ENCODE results near the gene HES1. TPM values are rescaled to one million over a fixed set of nuclear protein-coding genes. Genes with fewer than 3 reads are reported as not detected.

Gene HES1
- total RNA-seq, 1 donor from 2014 or later, result 46.6 TPM

GRCh38 chr3:194180570-194180969, 44.6 kb downstream of the HES1 start:
- no peaks in the 10 kb centered on the region for H3K36me3 ChIP-seq (ENCODE audit: control insufficient read depth, insufficient read depth, low read length)
- TF ChIP-seq, protein P1, sequence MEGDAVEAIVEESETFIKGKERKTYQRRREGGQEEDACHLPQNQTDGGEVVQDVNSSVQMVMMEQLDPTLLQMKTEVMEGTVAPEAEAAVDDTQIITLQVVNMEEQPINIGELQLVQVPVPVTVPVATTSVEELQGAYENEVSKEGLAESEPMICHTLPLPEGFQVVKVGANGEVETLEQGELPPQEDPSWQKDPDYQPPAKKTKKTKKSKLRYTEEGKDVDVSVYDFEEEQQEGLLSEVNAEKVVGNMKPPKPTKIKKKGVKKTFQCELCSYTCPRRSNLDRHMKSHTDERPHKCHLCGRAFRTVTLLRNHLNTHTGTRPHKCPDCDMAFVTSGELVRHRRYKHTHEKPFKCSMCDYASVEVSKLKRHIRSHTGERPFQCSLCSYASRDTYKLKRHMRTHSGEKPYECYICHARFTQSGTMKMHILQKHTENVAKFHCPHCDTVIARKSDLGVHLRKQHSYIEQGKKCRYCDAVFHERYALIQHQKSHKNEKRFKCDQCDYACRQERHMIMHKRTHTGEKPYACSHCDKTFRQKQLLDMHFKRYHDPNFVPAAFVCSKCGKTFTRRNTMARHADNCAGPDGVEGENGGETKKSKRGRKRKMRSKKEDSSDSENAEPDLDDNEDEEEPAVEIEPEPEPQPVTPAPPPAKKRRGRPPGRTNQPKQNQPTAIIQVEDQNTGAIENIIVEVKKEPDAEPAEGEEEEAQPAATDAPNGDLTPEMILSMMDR (IDR thresholded peaks at IDR 0.05; ENCODE audit: insufficient read depth, low read length, severe bottlenecking), result no peak
- no peak overlapping the region for H3K4me3 ChIP-seq (ENCODE audit: low read depth, low read length)
- DNase-seq (ENCODE audit: low read depth) (no peak), FAIRE-seq (no peak)
- no peaks in the 10 kb centered on the region for H3K27me3 ChIP-seq (ENCODE audit: control insufficient read depth, insufficient read depth, low read length)

GRCh38 chr3:194181612-194182529, 45.9 kb downstream of the HES1 start:
- TF ChIP-seq, protein P1 (IDR thresholded peaks at IDR 0.05; ENCODE audit: insufficient read depth, low read length, severe bottlenecking), result no peak
- FAIRE-seq, result no peak
- no peak for DNase-seq (ENCODE audit: low read depth)
- Histone ChIP-seq H3K27me3 (ENCODE audit: control insufficient read depth, insufficient read depth, low read length) (no peaks in the 10 kb centered on the region), H3K36me3 (ENCODE audit: control insufficient read depth, insufficient read depth, low read length) (no peaks in the 10 kb centered on the region), H3K4me3 (ENCODE audit: low read depth, low read length) (no peak overlapping the region)

- H3K4me3 ChIP-seq (ENCODE audit: low read depth, low read length), result no peak overlapping the region
- TF ChIP-seq, protein P1 (IDR thresholded peaks at IDR 0.05; ENCODE audit: insufficient read depth, low read length, severe bottlenecking), result no peak
- H3K27me3 ChIP-seq (ENCODE audit: control insufficient read depth, insufficient read depth, low read length), result no peaks in the 10 kb centered on the region
- DNase-seq (ENCODE audit: low read depth) (no peak), FAIRE-seq (no peak)
- no peaks in the 10 kb centered on the region for H3K36me3 ChIP-seq (ENCODE audit: control insufficient read depth, insufficient read depth, low read length)
Measured at GRCh38 chr3:194183271-194183670, 47.3 kb downstream of the HES1 start.

DNA sequence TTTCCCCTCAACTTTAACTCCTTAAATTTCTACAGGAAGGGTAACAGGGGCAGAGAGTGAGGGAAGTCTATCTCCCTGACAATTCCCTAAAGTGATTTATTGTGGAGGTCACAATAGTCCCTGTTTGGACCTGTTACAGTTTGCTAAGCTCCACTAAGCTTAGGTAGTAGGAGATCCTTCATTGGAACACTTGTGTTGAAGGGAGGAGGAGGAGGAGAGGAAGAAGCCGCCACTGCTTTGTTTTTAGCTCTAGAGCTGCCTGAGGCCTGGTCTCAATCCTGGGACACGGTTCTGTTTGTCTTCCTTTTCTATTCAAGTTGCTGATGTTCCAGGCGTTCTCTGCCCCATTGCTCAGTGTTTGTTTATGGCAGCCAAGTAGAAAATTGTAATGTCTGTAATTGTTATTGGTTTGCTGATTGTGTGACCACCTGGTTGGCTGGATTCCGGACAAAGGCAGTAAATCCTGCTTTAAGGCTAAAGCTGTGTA, 48.4 kb downstream of the HES1 start:
- FAIRE-seq (no peak), DNase-seq (ENCODE audit: low read depth) (no peak)
- Histone ChIP-seq H3K27me3 (ENCODE audit: control insufficient read depth, insufficient read depth, low read length) (no peaks in the 10 kb centered on the region), H3K36me3 (ENCODE audit: control insufficient read depth, insufficient read depth, low read length) (no peaks in the 10 kb centered on the region), H3K4me3 (ENCODE audit: low read depth, low read length) (no peak overlapping the region)
- TF ChIP-seq, protein P1 (IDR thresholded peaks at IDR 0.05; ENCODE audit: insufficient read depth, low read length, severe bottlenecking), result no peak

GRCh38 chr3:194184801-194185200, 48.9 kb downstream of the HES1 start:
- DNase-seq (ENCODE audit: low read depth), result no peak
- no peaks in the 10 kb centered on the region for H3K27me3 ChIP-seq (ENCODE audit: control insufficient read depth, insufficient read depth, low read length)
- TF ChIP-seq, protein P1 (IDR thresholded peaks at IDR 0.05; ENCODE audit: insufficient read depth, low read length, severe bottlenecking), result no peak
- no peak for FAIRE-seq
- no peak overlapping the region for H3K4me3 ChIP-seq (ENCODE audit: low read depth, low read length)
- H3K36me3 ChIP-seq (ENCODE audit: control insufficient read depth, insufficient read depth, low read length), result no peaks in the 10 kb centered on the region

All from bronchial epithelial cell (primary cell).